HK-2 (cell line): ENCODE results near the gene ENAH.
"Not testable (repeated sequence)": the region's sequence is repeated elsewhere in the genome, so short reads cannot be mapped to it uniquely, and the experiment has no call there.

ENCODE experiments used
- DNase-seq: peaks from one replicate; pipeline ENCODE4 v3.0.0-alpha.2; 2018; ENCODE audit not compliant: unreplicated experiment

The ENAH gene

GRCh38 chr1:225652729-225653462, at the start of gene ENAH:
TSS of gene ENAH (minus strand) at chr1:225653123. CDS start at chr1:225652690, 433 bp downstream.
- peak; percentile 92 for DNase-seq

- peak; percentile 59 for DNase-seq
These were observed 48.1 kb upstream of the ENAH start for GRCh38 chr1:225700889-225701465.

- peak; percentile 90 for DNase-seq
These were observed 47.4 kb upstream of the ENAH start for GRCh38 chr1:225700164-225700821.

- no peak for DNase-seq
These were observed 46.4 kb upstream of the ENAH start for GRCh38 chr1:225699336-225699735.

- not testable (repeated sequence) for DNase-seq
These were observed 45.3 kb upstream of the ENAH start for GRCh38 chr1:225698194-225698593.

- DNase-seq: no peak
These were observed 44.5 kb upstream of the ENAH start for GRCh38 chr1:225697428-225697827.

- DNase-seq: no peak
These were observed 42.8 kb upstream of the ENAH start for GRCh38 chr1:225695578-225696337.

- DNase-seq: no peak
These were observed 41.3 kb upstream of the ENAH start for GRCh38 chr1:225694151-225694603.

- not testable (repeated sequence) for DNase-seq
These were observed 40.8 kb upstream of the ENAH start for GRCh38 chr1:225693697-225694096.

- no peak for DNase-seq
These were observed 40.3 kb upstream of the ENAH start for GRCh38 chr1:225693085-225693696.

GRCh38 chr1:225692517-225692879, 39.6 kb upstream of the ENAH start:
- DNase-seq: no peak

- DNase-seq: peak; percentile 71
These were observed 39.1 kb upstream of the ENAH start for GRCh38 chr1:225691861-225692516.

GRCh38 chr1:225691377-225691776, 38.5 kb upstream of the ENAH start:
- peak; percentile 76 for DNase-seq

- no peak for DNase-seq
These were observed 37.0 kb upstream of the ENAH start for GRCh38 chr1:225689882-225690459.

GRCh38 chr1:225688345-225688744, 35.4 kb upstream of the ENAH start:
- DNase-seq: no peak

- DNase-seq: no peak
These were observed 32.7 kb upstream of the ENAH start for GRCh38 chr1:225685476-225686176.

GRCh38 chr1:225684741-225685140, 31.8 kb upstream of the ENAH start:
- DNase-seq: no peak

- DNase-seq: no peak
These were observed 28.3 kb upstream of the ENAH start for GRCh38 chr1:225681231-225681630.

GRCh38 chr1:225678545-225678944, 25.6 kb upstream of the ENAH start:
- no peak for DNase-seq
